Caco-2 (cell line): ENCODE results near the gene CTDSPL. TPM values are rescaled to one million over a fixed set of nuclear protein-coding genes. Genes with fewer than 3 reads are reported as not detected.

Experiments used
- BruUV-seq: library from RNA; stranded (reverse); fragments of 400-500 nt; replicated peaks from 2 replicates; lab custom pipeline; 2021; lab: Mats Ljungman, UMichigan
- CTCF ChIA-PET: fragments of 300-600 bp; sonication (Branson Sonifier 250); formaldehyde crosslinking; loops from one replicate; lab custom pipeline; 2022; ENCODE audit warnings: antibody characterized with exemption; lab: Charles Lee
- POLR2A ChIA-PET: fragments of 300-600 bp; sonication (Branson Sonifier 250); formaldehyde crosslinking; loops from one replicate; lab custom pipeline; 2022; ENCODE audit warnings: antibody characterized with exemption; lab: Charles Lee
- DNase-seq, 2 experiments: peaks; one replicate each; pipeline versions ENCODE4 v3.0.0 to v3.0.0-alpha.2; 2020 to 2022
- H3K27me3 ChIP-seq: replicated peaks from 2 replicates; pipeline ENCODE4 v1.6.0; 2011; ENCODE audit warnings: low read length; ENCODE audit not compliant: control insufficient read depth, insufficient read depth
- H3K36me3 ChIP-seq: 2 replicates; pipeline ENCODE4 v1.5.1; 2011; ENCODE audit warnings: low read length; ENCODE audit not compliant: control insufficient read depth, insufficient read depth
- H3K4me1 ChIP-seq: fragments of 250-450 bp; sonication (Bioruptor Pico); 2 replicates; pipeline ENCODE4 v1.5.1; 2020; ENCODE audit warnings: mild to moderate bottlenecking
- H3K4me3 ChIP-seq: 2 replicates; pipeline ENCODE4 v1.5.1; 2011; ENCODE audit warnings: low read depth, mild to moderate bottlenecking, control low read depth, low read length
- H3K9me3 ChIP-seq: fragments of 250-450 bp; sonication (Bioruptor Pico); 2 replicates; pipeline ENCODE4 v1.5.1; 2020; ENCODE audit warnings: mild to moderate bottlenecking, moderate library complexity
- H3K27ac Mint-ChIP-seq: one replicate; pipeline ENCODE4 v1.8.0; 2022; ENCODE audit warnings: mixed read lengths; ENCODE audit not compliant: unreplicated experiment
- H3K27me3 Mint-ChIP-seq: one replicate; pipeline ENCODE4 v1.8.0; 2022; ENCODE audit warnings: mixed read lengths; ENCODE audit not compliant: insufficient read depth, unreplicated experiment
- H3K36me3 Mint-ChIP-seq: one replicate; pipeline ENCODE4 v1.8.0; 2022; ENCODE audit warnings: mild to moderate bottlenecking, mixed read lengths; ENCODE audit not compliant: insufficient read depth, unreplicated experiment
- H3K4me1 Mint-ChIP-seq: one replicate; pipeline ENCODE4 v1.8.0; 2022; ENCODE audit warnings: low read depth, mixed read lengths; ENCODE audit not compliant: unreplicated experiment
- H3K4me3 Mint-ChIP-seq: one replicate; pipeline ENCODE4 v1.8.0; 2022; ENCODE audit warnings: mild to moderate bottlenecking, moderate library complexity, mixed read lengths; ENCODE audit not compliant: unreplicated experiment
- H3K9me3 Mint-ChIP-seq: one replicate; pipeline ENCODE4 v1.8.0; 2022; ENCODE audit warnings: mixed read lengths; ENCODE audit not compliant: unreplicated experiment
- CTCF ChIP-seq, 2 experiments: fragments of 200-600 bp in 1 of 2; IDR thresholded peaks; 1 replicate in 1 of 2; 2 replicates in 1 of 2; pipeline versions ENCODE4 v1.5.1 to v1.8.0; 2011 to 2022; ENCODE audit warnings: antibody characterized with exemption in 1 of 2, control low read depth in 1 of 2, inconsistent platforms in 1 of 2, low read depth in 1 of 2, low read length in 1 of 2, mild to moderate bottlenecking in 1 of 2, moderate library complexity in 1 of 2; ENCODE audit not compliant: insufficient read depth in 1 of 2, severe bottlenecking in 1 of 2, unreplicated experiment in 1 of 2
- intact Hi-C: fragments of 100-400 bp; cut with micrococcal nuclease; formaldehyde crosslinking; loops from one replicate; pipeline ENCODE4 v1.10.0; 2022; ENCODE audit not compliant: unreplicated experiment
- total RNA-seq: library from RNA; stranded (reverse); gene quantifications from 2 replicates; pipeline ENCODE4 v1.2.3, GENCODE V29; 2022

CTDSPL gene
- total RNA-seq, 1 experiment from 2014 or later: 60.9 TPM

GRCh38 chr3:38027466-38028465, 166.1 kb downstream of the CTDSPL start:
- H3K4me1 ChIP-seq: peaks cover 24% of the 10 kb centered on the region
- POLR2A ChIA-PET: no interaction called here
- TF ChIP-seq CTCF (IDR thresholded peaks at IDR 0.05; ENCODE audit: insufficient read depth in 1 of 2, low read depth in 1 of 2, low read length in 1 of 2, severe bottlenecking in 1 of 2, unreplicated experiment in 1 of 2): no peak
- no peaks in the 10 kb centered on the region for H3K27me3 ChIP-seq
- Mint-ChIP-seq H3K4me3 (no peak overlapping the region), H3K27ac (peak overlapping the region; percentile 63), H3K36me3 (no peaks in the 10 kb centered on the region), H3K27me3 (no peaks in the 10 kb centered on the region), H3K9me3 (no peaks in the 10 kb centered on the region), H3K4me1 (peaks cover 18% of the 10 kb centered on the region)
- no peak overlapping the region for H3K4me3 ChIP-seq
- intact Hi-C loops: no loop called here
- CTCF ChIA-PET: no interaction called here
- H3K9me3 ChIP-seq: no peaks in the 10 kb centered on the region
- no peak for DNase-seq
- BruUV-seq: no TSS peak
- no peaks in the 10 kb centered on the region for H3K36me3 ChIP-seq

GRCh38 chr3:38028621-38029361, 167.1 kb downstream of the CTDSPL start:
- peak overlapping the region; percentile 63 for H3K27ac Mint-ChIP-seq
- TF ChIP-seq CTCF (IDR thresholded peaks at IDR 0.05; ENCODE audit: insufficient read depth in 1 of 2, low read depth in 1 of 2, low read length in 1 of 2, severe bottlenecking in 1 of 2, unreplicated experiment in 1 of 2): no peak
- no peaks in the 10 kb centered on the region for H3K36me3 Mint-ChIP-seq
- H3K9me3 ChIP-seq: no peaks in the 10 kb centered on the region
- peaks cover 18% of the 10 kb centered on the region for H3K4me1 Mint-ChIP-seq
- H3K4me3 Mint-ChIP-seq: no peak overlapping the region
- intact Hi-C loops: no loop called here
- DNase-seq: no peak
- H3K27me3 ChIP-seq: no peaks in the 10 kb centered on the region
- H3K27me3 Mint-ChIP-seq: no peaks in the 10 kb centered on the region
- POLR2A ChIA-PET: no interaction called here
- no peaks in the 10 kb centered on the region for H3K9me3 Mint-ChIP-seq
- peaks cover 24% of the 10 kb centered on the region for H3K4me1 ChIP-seq
- H3K4me3 ChIP-seq: no peak overlapping the region
- CTCF ChIA-PET: interaction anchor here (1.2 kb wide), 1 partner anchor 54 kb away, joined by 6 read pairs; no protein-coding TSS in a partner anchor
- no peaks in the 10 kb centered on the region for H3K36me3 ChIP-seq
- no TSS peak for BruUV-seq

GRCh38 chr3:38029400-38030125, 167.9 kb downstream of the CTDSPL start, which contains the start of gene PLCD1:
Gene PLCD1 (minus strand): TSS chr3:38029642. CDS start chr3:38029539, 103 bp downstream.
- intact Hi-C loops: no loop called here
- Histone ChIP-seq H3K27me3 (no peaks in the 10 kb centered on the region), H3K4me1 (peaks cover 24% of the 10 kb centered on the region), H3K9me3 (no peaks in the 10 kb centered on the region), H3K36me3 (no peaks in the 10 kb centered on the region), H3K4me3 (no peak within 1 kb of the TSS)
- Mint-ChIP-seq H3K4me3 (no peak within 1 kb of the TSS), H3K36me3 (no peaks in the 10 kb centered on the region), H3K9me3 (no peaks in the 10 kb centered on the region), H3K27me3 (no peaks in the 10 kb centered on the region), H3K27ac (peak within 1 kb of the TSS; percentile 63), H3K4me1 (peaks cover 18% of the 10 kb centered on the region)
- ChIA-PET CTCF (interaction anchor here (1.2 kb wide), 1 partner anchor 55 kb away, joined by 6 read pairs; no protein-coding TSS in a partner anchor), POLR2A (no interaction called here)
- BruUV-seq: no TSS peak
- TF ChIP-seq CTCF (IDR thresholded peaks at IDR 0.05; ENCODE audit: insufficient read depth in 1 of 2, low read depth in 1 of 2, low read length in 1 of 2, severe bottlenecking in 1 of 2, unreplicated experiment in 1 of 2): no peak
- DNase-seq: no peak
